Measurements from ENCODE around the gene PPIL4. TPM values are rescaled to one million over a fixed set of nuclear protein-coding genes. Genes with fewer than 3 reads are reported as not detected.

PPIL4 gene
- total RNA-seq, 2 donors from 2014 or later: 23.4 to 27.2 TPM

- intact Hi-C loops (cut with DNase I): no loop called here
- no peaks in the 10 kb centered on the region for H3K27me3 ChIP-seq (replicated peaks; ENCODE audit: insufficient read depth)
- 92% methylated on average over 5 of the region's 5 CpGs for WGBS
- H3K9me3 ChIP-seq: no peaks in the 10 kb centered on the region
- H3K36me3 ChIP-seq: no peaks in the 10 kb centered on the region
- no peak for TF ChIP-seq POLR2AphosphoS5 (IDR thresholded peaks at IDR 0.05)
- TF ChIP-seq POLR2A (IDR thresholded peaks at IDR 0.05): no peak
- no peak for TF ChIP-seq CTCF (IDR thresholded peaks at IDR 0.05)
- H3K27ac ChIP-seq: no peak overlapping the region
- no peaks in the 10 kb centered on the region for H3K4me1 ChIP-seq (replicated peaks)
- no peak for DNase-seq (ENCODE audit: low spot score)
- H3K4me3 ChIP-seq: no peak overlapping the region
Observed at GRCh38 chr6:149551920-149552319, 6.1 kb upstream of the PPIL4 start.

GRCh38 chr6:149545258-149545753 is 537 bp downstream of the PPIL4 start:
- TF ChIP-seq POLR2A (IDR thresholded peaks at IDR 0.05) (no peak), CTCF (IDR thresholded peaks at IDR 0.05) (no peak), POLR2AphosphoS5 (IDR thresholded peaks at IDR 0.05) (no peak)
- H3K9me3 ChIP-seq: no peaks in the 10 kb centered on the region
- H3K4me3 ChIP-seq: peak overlapping the region; percentile 71 to 86
- WGBS: 0% methylated on average over 16 of the region's 16 CpGs
- intact Hi-C loops (cut with DNase I): no loop called here
- DNase-seq (ENCODE audit: low spot score): peak; percentile 19
- no peaks in the 10 kb centered on the region for H3K36me3 ChIP-seq
- H3K27me3 ChIP-seq (replicated peaks; ENCODE audit: insufficient read depth): no peaks in the 10 kb centered on the region
- H3K27ac ChIP-seq: peak overlapping the region; percentile 91
- peaks cover 6% of the 10 kb centered on the region for H3K4me1 ChIP-seq (replicated peaks)

- Histone ChIP-seq H3K9me3 (no peaks in the 10 kb centered on the region), H3K27ac (peak overlapping the region; percentile 91), H3K4me3 (peak overlapping the region; percentile 71 to 86), H3K36me3 (no peaks in the 10 kb centered on the region), H3K4me1 (replicated peaks) (peaks cover 6% of the 10 kb centered on the region), H3K27me3 (replicated peaks; ENCODE audit: insufficient read depth) (no peaks in the 10 kb centered on the region)
- intact Hi-C loops (cut with DNase I): no loop called here
- no peak for TF ChIP-seq POLR2A (IDR thresholded peaks at IDR 0.05)
- no peak for TF ChIP-seq POLR2AphosphoS5 (IDR thresholded peaks at IDR 0.05)
- no peak for TF ChIP-seq CTCF (IDR thresholded peaks at IDR 0.05)
- no peak for DNase-seq (ENCODE audit: low spot score)
- WGBS: 14% methylated on average over 12 of the region's 12 CpGs
Observed at GRCh38 chr6:149544646-149545257, 1.1 kb downstream of the PPIL4 start.

- Histone ChIP-seq H3K27me3 (replicated peaks; ENCODE audit: insufficient read depth) (no peaks in the 10 kb centered on the region), H3K36me3 (no peaks in the 10 kb centered on the region), H3K4me3 (no peak overlapping the region), H3K4me1 (replicated peaks) (peaks cover 6% of the 10 kb centered on the region), H3K27ac (no peak overlapping the region), H3K9me3 (no peaks in the 10 kb centered on the region)
- TF ChIP-seq POLR2A (IDR thresholded peaks at IDR 0.05): no peak
- no peak for TF ChIP-seq POLR2AphosphoS5 (IDR thresholded peaks at IDR 0.05)
- no peak for TF ChIP-seq CTCF (IDR thresholded peaks at IDR 0.05)
- 81% methylated on average over 2 of the region's 2 CpGs for WGBS
- DNase-seq (ENCODE audit: low spot score): no peak
- intact Hi-C loops (cut with DNase I): no loop called here
Observed at GRCh38 chr6:149541139-149541538, 4.7 kb downstream of the PPIL4 start.

- Histone ChIP-seq H3K9me3 (no peaks in the 10 kb centered on the region), H3K4me1 (replicated peaks) (no peaks in the 10 kb centered on the region), H3K27ac (no peak overlapping the region), H3K4me3 (no peak overlapping the region), H3K27me3 (replicated peaks; ENCODE audit: insufficient read depth) (no peaks in the 10 kb centered on the region), H3K36me3 (no peaks in the 10 kb centered on the region)
- no peak for DNase-seq (ENCODE audit: low spot score)
- WGBS: 89% methylated on average over 1 of the region's 1 CpG
- TF ChIP-seq POLR2AphosphoS5 (IDR thresholded peaks at IDR 0.05): no peak
- no peak for TF ChIP-seq CTCF (IDR thresholded peaks at IDR 0.05)
- no peak for TF ChIP-seq POLR2A (IDR thresholded peaks at IDR 0.05)
- intact Hi-C loops (cut with DNase I): no loop called here
Observed at GRCh38 chr6:149534742-149535141, 11.1 kb downstream of the PPIL4 start.
